ENCODE data around the gene ALDH3B2.
"Not testable (repeated sequence)": the region's sequence is repeated elsewhere in the genome, so short reads cannot be mapped to it uniquely, and the experiment has no call there.

Gene ALDH3B2

DNA sequence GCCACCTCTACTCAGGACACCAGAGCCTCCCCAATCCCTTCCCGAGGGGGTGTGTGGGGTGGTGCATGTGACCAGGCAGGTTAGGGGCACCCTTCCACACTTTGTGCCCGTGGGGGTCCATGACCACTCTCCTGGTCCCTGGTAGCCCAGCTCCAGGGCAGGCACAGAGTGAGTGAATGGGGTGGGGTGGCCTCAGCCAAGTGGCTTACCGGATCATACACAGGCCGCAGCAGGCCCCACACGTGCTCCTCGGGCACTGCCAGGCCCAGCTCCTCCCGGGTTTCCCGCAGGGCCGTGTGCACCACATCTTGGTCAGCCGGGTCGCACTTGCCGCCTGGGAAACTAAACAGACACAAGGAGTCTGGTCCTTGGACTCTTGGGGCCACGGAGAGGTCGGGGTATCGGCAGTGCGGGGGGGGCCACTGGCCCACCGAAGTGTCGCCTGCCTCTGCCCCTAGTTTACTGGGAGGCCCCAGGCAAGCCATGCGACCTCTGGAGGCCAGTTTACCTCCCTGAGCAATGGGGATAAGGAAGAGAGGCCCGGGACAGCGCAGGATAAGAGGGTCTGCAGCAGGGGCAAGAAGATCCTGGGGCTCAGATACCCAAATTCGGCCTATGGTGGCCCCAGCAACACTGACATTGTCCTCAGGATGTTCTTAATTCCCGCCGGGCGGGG lies 45.6 kb downstream of the ALDH3B2 start:
- peak overlapping the region; percentile 71 to 74 for H3K9ac ChIP-seq (ENCODE audit: low read depth in 1 of 2, low read length in 2 of 2)
- no peak overlapping the region for H3K27ac ChIP-seq (ENCODE audit: low read depth, low read length)
- no peaks in the 10 kb centered on the region for H3K9me3 ChIP-seq (ENCODE audit: control insufficient read depth in 1 of 2, low read length in 2 of 2)
- no peaks in the 10 kb centered on the region for H3K27me3 ChIP-seq (ENCODE audit: control insufficient read depth in 1 of 2, insufficient read depth in 2 of 2, low read length in 2 of 2)
- peaks cover 38 to 41% of the 10 kb centered on the region in 2 donors for H3K4me1 ChIP-seq (ENCODE audit: control insufficient read depth in 1 of 2, insufficient read depth in 2 of 2, low read length in 2 of 2)
- peak overlapping the region; percentile 57 to 78 for H3K4me3 ChIP-seq (ENCODE audit: low read depth in 1 of 2, low read length in 2 of 2)
- H3K36me3 ChIP-seq (ENCODE audit: control insufficient read depth in 1 of 2, insufficient read depth in 2 of 2, low read length in 2 of 2) = peaks cover 0 to 5% of the 10 kb centered on the region in 2 donors

DNA sequence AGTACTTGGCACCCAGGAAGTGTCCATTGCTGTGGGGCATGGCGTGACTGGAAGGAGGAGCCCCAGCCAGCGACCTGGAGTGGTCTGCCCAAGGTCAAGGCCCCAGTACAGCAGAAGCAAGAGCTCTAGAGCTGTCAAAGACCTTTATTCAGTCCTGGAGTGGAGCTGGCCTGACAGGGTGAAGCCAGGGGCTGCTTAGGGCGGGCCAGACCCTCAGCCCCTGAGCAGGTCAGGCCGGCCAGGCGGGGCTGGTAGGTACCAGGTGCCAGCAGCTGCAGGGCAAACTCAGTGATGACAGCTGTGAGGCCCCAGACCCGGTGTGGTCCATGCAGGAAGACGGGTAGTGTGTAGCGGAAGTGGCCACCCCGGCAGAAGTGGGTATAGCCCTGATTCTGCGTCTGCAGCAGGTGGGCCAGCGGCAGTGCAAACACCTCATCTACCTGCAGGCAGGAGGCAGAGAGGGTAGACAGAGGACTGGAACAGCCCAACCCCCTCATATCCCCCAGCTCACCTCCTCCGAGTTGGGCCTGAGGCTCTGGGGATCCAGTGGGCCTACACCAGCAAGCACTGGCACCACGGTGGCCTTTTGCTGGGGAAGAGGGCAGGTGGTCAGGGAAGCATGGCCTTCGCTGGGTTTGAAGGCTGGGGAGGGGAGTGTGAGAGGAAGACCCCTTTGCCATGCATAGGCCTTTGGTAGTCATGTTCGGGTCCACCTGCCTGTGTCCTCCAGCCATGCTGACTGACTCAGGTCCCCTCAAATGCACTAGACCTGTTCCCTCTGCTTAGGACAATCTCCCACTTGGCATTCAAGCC lies 46.4 kb downstream of the ALDH3B2 start:
- Histone ChIP-seq H3K4me3 (ENCODE audit: low read depth in 1 of 2, low read length in 2 of 2) (no peak overlapping the region), H3K4me1 (ENCODE audit: control insufficient read depth in 1 of 2, insufficient read depth in 2 of 2, low read length in 2 of 2) (peaks cover 30 to 34% of the 10 kb centered on the region in 2 donors), H3K27me3 (ENCODE audit: control insufficient read depth in 1 of 2, insufficient read depth in 2 of 2, low read length in 2 of 2) (no peaks in the 10 kb centered on the region), H3K27ac (ENCODE audit: low read depth, low read length) (no peak overlapping the region), H3K9ac (ENCODE audit: low read depth in 1 of 2, low read length in 2 of 2) (peak overlapping the region in 1 of 2 donors; percentile 74), H3K36me3 (ENCODE audit: control insufficient read depth in 1 of 2, insufficient read depth in 2 of 2, low read length in 2 of 2) (peaks cover 0 to 5% of the 10 kb centered on the region in 2 donors), H3K9me3 (ENCODE audit: control insufficient read depth in 1 of 2, low read length in 2 of 2) (no peaks in the 10 kb centered on the region)

DNA sequence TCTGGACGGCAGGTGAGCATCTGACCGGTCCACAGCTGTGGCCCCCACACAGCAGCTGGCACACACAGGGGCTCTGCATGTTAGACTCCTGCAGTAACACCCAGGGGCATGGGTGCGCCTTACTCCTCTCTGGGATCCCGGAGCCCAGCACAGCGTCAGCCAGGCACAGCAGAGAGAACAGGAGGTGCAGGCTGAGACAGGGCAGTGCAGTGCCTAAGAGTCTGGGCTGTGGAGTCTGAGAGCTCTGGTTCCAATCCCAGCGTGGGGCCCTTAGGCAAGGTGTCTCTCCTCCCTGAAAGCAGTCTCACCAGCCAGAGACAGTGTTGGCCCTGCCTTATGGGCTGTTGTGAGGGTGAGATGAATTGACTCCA lies 47.0 kb downstream of the ALDH3B2 start:
- Histone ChIP-seq H3K36me3 (ENCODE audit: control insufficient read depth in 1 of 2, insufficient read depth in 2 of 2, low read length in 2 of 2) (peaks cover 0 to 5% of the 10 kb centered on the region in 2 donors), H3K4me3 (ENCODE audit: low read depth in 1 of 2, low read length in 2 of 2) (no peak overlapping the region), H3K27ac (ENCODE audit: low read depth, low read length) (no peak overlapping the region), H3K9me3 (ENCODE audit: control insufficient read depth in 1 of 2, low read length in 2 of 2) (no peaks in the 10 kb centered on the region), H3K4me1 (ENCODE audit: control insufficient read depth in 1 of 2, insufficient read depth in 2 of 2, low read length in 2 of 2) (peaks cover 24 to 29% of the 10 kb centered on the region in 2 donors), H3K9ac (ENCODE audit: low read depth in 1 of 2, low read length in 2 of 2) (no peak overlapping the region), H3K27me3 (ENCODE audit: control insufficient read depth in 1 of 2, insufficient read depth in 2 of 2, low read length in 2 of 2) (no peaks in the 10 kb centered on the region)

DNA sequence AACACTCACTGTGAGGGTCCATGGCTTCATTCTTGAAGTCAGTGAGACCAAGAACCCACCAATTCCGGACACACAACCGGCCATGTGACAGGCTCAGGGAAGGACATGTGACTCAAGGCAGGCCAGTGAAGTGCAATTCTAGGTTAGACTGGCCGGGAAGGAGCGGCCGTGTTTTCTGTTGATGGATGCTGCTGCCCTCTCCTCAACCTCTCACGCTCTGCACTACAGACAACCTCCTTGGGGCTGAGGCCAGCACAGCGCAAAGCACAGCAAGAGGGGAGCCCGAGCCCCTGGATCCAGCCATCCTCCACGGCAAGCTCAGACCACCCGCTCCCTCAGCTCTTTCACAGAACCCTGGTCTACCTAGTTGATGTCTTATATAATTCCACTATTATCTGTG lies 47.5 kb downstream of the ALDH3B2 start:
- no peaks in the 10 kb centered on the region for H3K27me3 ChIP-seq (ENCODE audit: control insufficient read depth in 1 of 2, insufficient read depth in 2 of 2, low read length in 2 of 2)
- no peak overlapping the region for H3K27ac ChIP-seq (ENCODE audit: low read depth, low read length)
- no peak overlapping the region for H3K9ac ChIP-seq (ENCODE audit: low read depth in 1 of 2, low read length in 2 of 2)
- H3K36me3 ChIP-seq (ENCODE audit: control insufficient read depth in 1 of 2, insufficient read depth in 2 of 2, low read length in 2 of 2) = peaks cover 0 to 5% of the 10 kb centered on the region in 2 donors
- no peaks in the 10 kb centered on the region for H3K9me3 ChIP-seq (ENCODE audit: control insufficient read depth in 1 of 2, low read length in 2 of 2)
- peaks cover 19 to 25% of the 10 kb centered on the region in 2 donors for H3K4me1 ChIP-seq (ENCODE audit: control insufficient read depth in 1 of 2, insufficient read depth in 2 of 2, low read length in 2 of 2)
- no peak overlapping the region for H3K4me3 ChIP-seq (ENCODE audit: low read depth in 1 of 2, low read length in 2 of 2)

DNA sequence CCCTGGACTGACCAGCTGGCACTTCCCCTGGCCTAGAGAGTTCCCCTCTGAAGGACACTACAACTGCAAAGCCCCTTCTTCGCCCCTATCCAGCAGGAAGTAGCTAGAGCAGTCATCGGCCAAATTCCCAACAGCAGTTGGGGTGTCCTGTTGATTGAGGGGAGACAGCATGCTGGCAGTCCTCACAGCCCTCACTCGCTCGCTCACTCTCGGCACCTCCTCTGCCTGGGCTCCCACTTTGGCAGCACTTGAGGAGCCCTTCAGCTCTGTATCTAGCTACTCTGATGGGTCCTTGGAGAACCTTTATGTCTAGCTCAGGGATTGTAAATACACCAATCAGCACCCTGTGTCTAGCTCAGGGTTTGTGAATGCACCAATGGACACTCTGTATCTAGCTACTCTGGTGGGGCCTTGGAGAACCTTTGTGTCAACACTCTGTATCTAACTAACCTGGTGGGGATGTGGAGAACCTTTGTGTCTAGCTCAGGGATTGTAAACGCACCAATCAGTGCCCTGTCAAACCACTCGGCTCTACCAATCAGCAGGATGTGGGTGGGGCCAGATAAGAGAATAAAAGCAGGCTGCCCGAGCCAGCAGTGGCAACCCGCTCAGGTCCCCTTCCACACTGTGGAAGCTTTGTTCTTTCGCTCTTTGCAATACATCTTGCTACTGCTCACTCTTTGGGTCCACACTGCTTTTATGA lies 48.1 kb downstream of the ALDH3B2 start:
- H3K9me3 ChIP-seq (ENCODE audit: control insufficient read depth in 1 of 2, low read length in 2 of 2); H3K27ac ChIP-seq (ENCODE audit: low read depth, low read length); H3K9ac ChIP-seq (ENCODE audit: low read depth in 1 of 2, low read length in 2 of 2); H3K27me3 ChIP-seq (ENCODE audit: control insufficient read depth in 1 of 2, insufficient read depth in 2 of 2, low read length in 2 of 2); H3K36me3 ChIP-seq (ENCODE audit: control insufficient read depth in 1 of 2, insufficient read depth in 2 of 2, low read length in 2 of 2); H3K4me3 ChIP-seq (ENCODE audit: low read depth in 1 of 2, low read length in 2 of 2): not testable (repeated sequence)
- H3K4me1 ChIP-seq (ENCODE audit: control insufficient read depth in 1 of 2, insufficient read depth in 2 of 2, low read length in 2 of 2) = peaks cover 12 to 18% of the 10 kb centered on the region in 2 donors

DNA sequence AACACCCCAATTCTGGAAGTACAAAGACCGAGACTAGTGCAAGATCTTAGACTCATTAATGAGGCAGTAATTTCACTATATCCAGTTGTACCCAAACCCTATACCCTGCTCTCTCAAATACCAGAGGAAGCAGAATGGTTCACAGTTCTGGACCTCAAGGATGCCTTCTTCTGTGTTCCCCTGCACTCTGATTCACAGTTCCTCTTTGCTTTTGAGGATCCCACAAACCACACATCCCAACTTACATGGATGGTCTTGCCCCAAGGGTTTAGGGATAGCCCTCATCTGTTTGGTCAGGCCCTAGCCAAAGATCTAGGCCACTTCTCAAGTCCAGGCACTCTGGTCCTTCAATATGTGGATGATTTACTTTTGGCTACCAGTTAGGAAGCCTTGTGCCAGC lies 50.6 kb downstream of the ALDH3B2 start:
- not testable (repeated sequence) for H3K9me3 ChIP-seq (ENCODE audit: control insufficient read depth in 1 of 2, low read length in 2 of 2); H3K4me1 ChIP-seq (ENCODE audit: control insufficient read depth in 1 of 2, insufficient read depth in 2 of 2, low read length in 2 of 2)

DNA sequence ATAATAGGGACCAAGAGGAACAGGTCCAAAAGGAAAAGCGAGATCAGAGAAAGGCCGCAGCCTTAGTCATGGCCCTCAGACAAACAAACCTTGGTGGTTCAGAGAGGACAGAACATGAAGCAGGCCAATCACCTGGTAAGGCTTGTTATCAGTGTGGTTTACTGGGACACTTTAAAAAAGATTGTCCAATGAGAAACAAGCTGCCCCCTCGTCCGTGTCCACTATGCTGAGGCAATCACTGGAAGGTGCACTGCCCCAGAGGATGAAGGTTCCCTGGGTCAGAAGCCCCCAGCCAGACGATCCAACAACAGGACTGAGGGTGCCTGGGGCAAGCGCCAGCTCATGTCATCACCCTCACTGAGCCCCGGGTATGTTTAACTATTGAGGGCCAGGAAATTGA lies 51.5 kb downstream of the ALDH3B2 start:
- not testable (repeated sequence) for H3K27me3 ChIP-seq (ENCODE audit: control insufficient read depth in 1 of 2, insufficient read depth in 2 of 2, low read length in 2 of 2); H3K4me1 ChIP-seq (ENCODE audit: control insufficient read depth in 1 of 2, insufficient read depth in 2 of 2, low read length in 2 of 2); H3K4me3 ChIP-seq (ENCODE audit: low read depth in 1 of 2, low read length in 2 of 2); H3K9me3 ChIP-seq (ENCODE audit: control insufficient read depth in 1 of 2, low read length in 2 of 2); H3K36me3 ChIP-seq (ENCODE audit: control insufficient read depth in 1 of 2, insufficient read depth in 2 of 2, low read length in 2 of 2); H3K9ac ChIP-seq (ENCODE audit: low read depth in 1 of 2, low read length in 2 of 2); H3K27ac ChIP-seq (ENCODE audit: low read depth, low read length)

More for the DNA sequence above, 50.6 kb downstream of the ALDH3B2 start:
- H3K4me3 ChIP-seq (ENCODE audit: low read depth in 1 of 2, low read length in 2 of 2); H3K36me3 ChIP-seq (ENCODE audit: control insufficient read depth in 1 of 2, insufficient read depth in 2 of 2, low read length in 2 of 2); H3K9ac ChIP-seq (ENCODE audit: low read depth in 1 of 2, low read length in 2 of 2); H3K27ac ChIP-seq (ENCODE audit: low read depth, low read length); H3K27me3 ChIP-seq (ENCODE audit: control insufficient read depth in 1 of 2, insufficient read depth in 2 of 2, low read length in 2 of 2): not testable (repeated sequence)

DNA sequence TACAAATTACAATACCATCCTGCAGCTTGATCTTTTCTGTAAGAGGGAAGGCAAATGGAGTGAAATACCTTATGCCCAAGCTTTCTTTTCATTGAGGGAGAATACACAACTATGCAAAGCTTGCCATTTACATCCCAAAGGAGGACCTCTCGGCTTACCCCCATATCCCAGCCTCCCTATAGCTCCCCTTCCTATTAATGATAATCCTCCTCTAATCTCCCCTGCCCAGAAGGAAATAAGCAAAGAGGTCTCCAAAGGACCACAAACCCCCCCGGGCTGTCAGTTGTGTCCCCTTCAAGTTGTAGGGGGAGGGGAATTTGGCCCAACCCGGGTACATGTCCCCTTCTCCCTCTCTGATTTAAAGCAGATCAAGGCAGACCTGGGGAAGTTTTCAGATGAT lies 52.5 kb downstream of the ALDH3B2 start:
- not testable (repeated sequence) for H3K27ac ChIP-seq (ENCODE audit: low read depth, low read length); H3K9me3 ChIP-seq (ENCODE audit: control insufficient read depth in 1 of 2, low read length in 2 of 2); H3K4me3 ChIP-seq (ENCODE audit: low read depth in 1 of 2, low read length in 2 of 2); H3K36me3 ChIP-seq (ENCODE audit: control insufficient read depth in 1 of 2, insufficient read depth in 2 of 2, low read length in 2 of 2); H3K27me3 ChIP-seq (ENCODE audit: control insufficient read depth in 1 of 2, insufficient read depth in 2 of 2, low read length in 2 of 2); H3K4me1 ChIP-seq (ENCODE audit: control insufficient read depth in 1 of 2, insufficient read depth in 2 of 2, low read length in 2 of 2); H3K9ac ChIP-seq (ENCODE audit: low read depth in 1 of 2, low read length in 2 of 2)

DNA sequence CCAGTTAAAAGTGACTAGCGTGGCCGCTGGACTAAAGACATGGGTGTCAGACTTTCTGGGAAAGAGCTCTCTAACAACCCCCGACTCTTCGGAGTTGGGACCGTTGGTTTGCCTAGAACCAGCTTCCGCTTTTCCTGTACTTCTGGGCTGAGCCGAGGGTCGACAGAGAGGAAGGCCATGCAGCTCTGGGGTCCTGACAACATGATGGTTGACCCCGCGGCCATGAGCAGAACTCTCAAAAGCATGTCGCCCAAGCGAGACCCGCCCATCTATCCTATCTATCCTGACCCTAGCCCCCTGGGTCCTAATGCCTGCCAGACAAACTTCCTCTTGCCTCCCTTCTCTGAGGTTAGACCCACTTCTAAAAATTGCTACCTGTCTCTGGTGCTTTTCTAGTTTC lies 53.8 kb downstream of the ALDH3B2 start:
- H3K36me3 ChIP-seq (ENCODE audit: control insufficient read depth in 1 of 2, insufficient read depth in 2 of 2, low read length in 2 of 2); H3K9ac ChIP-seq (ENCODE audit: low read depth in 1 of 2, low read length in 2 of 2): not testable (repeated sequence)

More for the DNA sequence above, 53.8 kb downstream of the ALDH3B2 start:
- not testable (repeated sequence) for H3K27me3 ChIP-seq (ENCODE audit: control insufficient read depth in 1 of 2, insufficient read depth in 2 of 2, low read length in 2 of 2); H3K4me3 ChIP-seq (ENCODE audit: low read depth in 1 of 2, low read length in 2 of 2); H3K27ac ChIP-seq (ENCODE audit: low read depth, low read length); H3K9me3 ChIP-seq (ENCODE audit: control insufficient read depth in 1 of 2, low read length in 2 of 2)
- peaks cover 3 to 11% of the 10 kb centered on the region in 2 donors for H3K4me1 ChIP-seq (ENCODE audit: control insufficient read depth in 1 of 2, insufficient read depth in 2 of 2, low read length in 2 of 2)
